Fibroblast of mammary gland (primary cell): ENCODE results near the gene CDPF1.

ENCODE experiments used
- DNase-seq: peaks from one replicate; pipeline ENCODE4 v3.0.0-alpha.2; 2010; ENCODE audit warnings: low read depth
- H3K4me3 ChIP-seq: 2 replicates; pipeline ENCODE4 v1.5.1; 2011; ENCODE audit warnings: low read depth, mild to moderate bottlenecking, low read length, moderate library complexity; ENCODE audit not compliant: control insufficient read depth
- CTCF ChIP-seq: conservative IDR thresholded peaks from 2 replicates; pipeline ENCODE4 v1.5.1; 2011; ENCODE audit warnings: low read depth, low read length, inconsistent platforms; ENCODE audit not compliant: control insufficient read depth, insufficient read depth

The CDPF1 gene

GRCh38 chr22:46280063-46280817 lies 30.1 kb upstream of the CDPF1 start:
- DNase-seq: no peak
- H3K4me3 ChIP-seq: no peak overlapping the region
- no peak for TF ChIP-seq CTCF

GRCh38 chr22:46278656-46279645 lies 28.9 kb upstream of the CDPF1 start:
- H3K4me3 ChIP-seq: no peak overlapping the region
- no peak for DNase-seq
- TF ChIP-seq CTCF: no peak

GRCh38 chr22:46276563-46276962 lies 26.5 kb upstream of the CDPF1 start:
- no peak for TF ChIP-seq CTCF
- DNase-seq: no peak
- no peak overlapping the region for H3K4me3 ChIP-seq

- no peak for DNase-seq
- H3K4me3 ChIP-seq: no peak overlapping the region
- no peak for TF ChIP-seq CTCF
These were observed 25.5 kb upstream of the CDPF1 start for GRCh38 chr22:46275455-46276122.

GRCh38 chr22:46274381-46274780 lies 24.3 kb upstream of the CDPF1 start:
- TF ChIP-seq CTCF: no peak
- DNase-seq: no peak
- no peak overlapping the region for H3K4me3 ChIP-seq

GRCh38 chr22:46273432-46274148 lies 23.5 kb upstream of the CDPF1 start:
- H3K4me3 ChIP-seq: no peak overlapping the region
- no peak for TF ChIP-seq CTCF
- DNase-seq: no peak
